ENCODE results near the gene PDCL2. TPM values are rescaled to one million over a fixed set of nuclear protein-coding genes. Genes with fewer than 3 reads are reported as not detected.

PDCL2 gene
- total RNA-seq, 1 donor from 2014 or later: not detected

DNA sequence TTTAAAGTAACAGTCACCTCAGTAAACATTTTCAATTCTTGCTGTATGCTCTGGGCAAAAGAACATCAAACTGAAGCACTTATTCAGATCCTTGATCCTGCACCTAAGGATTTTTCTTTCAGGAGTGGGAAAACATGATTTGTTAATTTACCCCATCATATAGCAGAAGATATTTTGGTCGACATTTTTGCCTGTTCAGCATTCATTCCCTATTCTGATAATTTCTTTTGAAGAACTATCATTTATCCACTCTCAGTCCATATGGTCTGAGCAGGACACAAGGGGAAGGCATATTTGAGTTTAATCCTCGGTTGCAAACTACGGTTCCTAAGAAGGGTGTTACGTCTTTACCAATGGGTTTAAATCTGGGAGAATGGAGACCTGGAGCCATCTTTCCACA, 44.1 kb downstream of the PDCL2 start:
- peak overlapping the region; percentile 90 for H3K4me3 ChIP-seq (ENCODE audit: low read depth, low read length)
- TF ChIP-seq, protein P1, sequence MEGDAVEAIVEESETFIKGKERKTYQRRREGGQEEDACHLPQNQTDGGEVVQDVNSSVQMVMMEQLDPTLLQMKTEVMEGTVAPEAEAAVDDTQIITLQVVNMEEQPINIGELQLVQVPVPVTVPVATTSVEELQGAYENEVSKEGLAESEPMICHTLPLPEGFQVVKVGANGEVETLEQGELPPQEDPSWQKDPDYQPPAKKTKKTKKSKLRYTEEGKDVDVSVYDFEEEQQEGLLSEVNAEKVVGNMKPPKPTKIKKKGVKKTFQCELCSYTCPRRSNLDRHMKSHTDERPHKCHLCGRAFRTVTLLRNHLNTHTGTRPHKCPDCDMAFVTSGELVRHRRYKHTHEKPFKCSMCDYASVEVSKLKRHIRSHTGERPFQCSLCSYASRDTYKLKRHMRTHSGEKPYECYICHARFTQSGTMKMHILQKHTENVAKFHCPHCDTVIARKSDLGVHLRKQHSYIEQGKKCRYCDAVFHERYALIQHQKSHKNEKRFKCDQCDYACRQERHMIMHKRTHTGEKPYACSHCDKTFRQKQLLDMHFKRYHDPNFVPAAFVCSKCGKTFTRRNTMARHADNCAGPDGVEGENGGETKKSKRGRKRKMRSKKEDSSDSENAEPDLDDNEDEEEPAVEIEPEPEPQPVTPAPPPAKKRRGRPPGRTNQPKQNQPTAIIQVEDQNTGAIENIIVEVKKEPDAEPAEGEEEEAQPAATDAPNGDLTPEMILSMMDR (conservative IDR thresholded peaks at IDR 0.05; ENCODE audit: low read depth, low read length): no peak
- no peak for DNase-seq (ENCODE audit: low read depth)

DNA sequence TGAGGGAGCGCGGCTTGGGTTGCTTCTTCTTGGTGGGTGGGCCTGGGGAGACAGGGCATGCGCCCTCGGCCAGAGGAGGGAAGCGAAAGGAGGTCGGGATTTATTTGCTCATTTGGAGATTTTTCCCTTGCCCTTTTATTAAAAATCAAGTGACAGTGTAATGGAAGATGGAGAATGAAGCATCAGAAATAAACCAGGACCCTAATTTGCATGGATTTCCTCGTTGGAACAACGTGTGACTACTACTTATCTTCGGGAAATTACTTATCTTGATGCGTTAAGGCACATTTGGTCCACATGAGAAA, 44.6 kb downstream of the PDCL2 start:
- TF ChIP-seq, protein P1 (conservative IDR thresholded peaks at IDR 0.05; ENCODE audit: low read depth, low read length): no peak
- peak overlapping the region; percentile 90 for H3K4me3 ChIP-seq (ENCODE audit: low read depth, low read length)
- no peak for DNase-seq (ENCODE audit: low read depth)

DNA sequence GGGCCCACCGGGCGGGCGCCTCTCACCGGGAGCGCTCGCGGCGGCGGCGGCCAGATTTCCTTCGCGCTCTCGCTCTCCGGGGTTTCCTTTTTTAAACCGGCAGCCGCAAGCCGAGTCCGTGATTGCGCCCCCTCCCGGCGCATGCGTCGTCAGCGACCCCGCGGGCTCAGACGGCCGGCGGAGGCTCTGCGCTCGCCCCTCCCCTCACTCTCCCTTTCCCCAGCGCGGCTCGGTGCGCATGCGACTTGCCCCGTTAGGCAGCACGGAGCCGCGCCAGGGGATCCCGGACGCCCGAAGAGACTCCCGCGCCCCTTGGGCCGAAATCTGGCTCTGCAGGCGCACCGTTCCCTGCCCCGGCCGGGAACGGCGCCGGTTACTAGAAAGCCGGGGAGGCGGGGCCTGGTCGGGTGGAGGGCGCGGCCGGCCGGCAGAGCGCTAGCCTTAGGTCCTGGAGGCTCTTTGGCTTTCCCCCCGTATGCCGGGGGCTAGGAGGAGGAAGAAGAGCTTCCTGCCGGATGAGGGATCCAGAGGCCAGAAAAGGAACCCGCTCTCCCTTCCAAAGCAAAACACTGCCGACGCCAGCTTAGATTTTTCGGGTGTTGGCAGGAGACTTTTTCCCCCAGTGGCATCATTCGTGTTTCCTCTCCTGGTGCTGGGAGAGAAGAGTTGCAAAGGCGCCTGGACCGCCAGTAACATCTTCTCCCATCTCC, 45.1 kb downstream of the PDCL2 start, which contains the start of gene CLOCK:
Gene CLOCK (minus strand): TSS at position 154 of the 710 bp plus-strand sequence. CDS start 64,124 bp downstream, outside the sequence.
- DNase-seq (ENCODE audit: low read depth): no peak
- peak within 1 kb of the TSS; percentile 90 for H3K4me3 ChIP-seq (ENCODE audit: low read depth, low read length)
- TF ChIP-seq, protein P1 (conservative IDR thresholded peaks at IDR 0.05; ENCODE audit: low read depth, low read length): peak; percentile 46

DNA sequence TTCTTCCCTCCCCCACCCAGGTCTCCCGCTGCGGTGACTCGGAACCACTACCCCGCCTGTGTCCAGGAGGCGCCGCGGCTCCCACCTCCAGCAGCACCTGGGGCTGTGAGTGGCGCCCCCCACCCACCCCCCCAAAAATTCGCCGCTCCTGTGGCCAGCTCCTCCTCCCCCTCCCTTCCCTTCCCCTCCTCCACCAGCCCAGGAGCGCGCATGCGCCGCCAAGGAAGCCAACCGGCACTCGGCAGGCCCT, 45.6 kb downstream of the PDCL2 start:
- H3K4me3 ChIP-seq (ENCODE audit: low read depth, low read length): peak overlapping the region; percentile 90
- TF ChIP-seq, protein P1 (conservative IDR thresholded peaks at IDR 0.05; ENCODE audit: low read depth, low read length): no peak
- DNase-seq (ENCODE audit: low read depth): no peak

DNA sequence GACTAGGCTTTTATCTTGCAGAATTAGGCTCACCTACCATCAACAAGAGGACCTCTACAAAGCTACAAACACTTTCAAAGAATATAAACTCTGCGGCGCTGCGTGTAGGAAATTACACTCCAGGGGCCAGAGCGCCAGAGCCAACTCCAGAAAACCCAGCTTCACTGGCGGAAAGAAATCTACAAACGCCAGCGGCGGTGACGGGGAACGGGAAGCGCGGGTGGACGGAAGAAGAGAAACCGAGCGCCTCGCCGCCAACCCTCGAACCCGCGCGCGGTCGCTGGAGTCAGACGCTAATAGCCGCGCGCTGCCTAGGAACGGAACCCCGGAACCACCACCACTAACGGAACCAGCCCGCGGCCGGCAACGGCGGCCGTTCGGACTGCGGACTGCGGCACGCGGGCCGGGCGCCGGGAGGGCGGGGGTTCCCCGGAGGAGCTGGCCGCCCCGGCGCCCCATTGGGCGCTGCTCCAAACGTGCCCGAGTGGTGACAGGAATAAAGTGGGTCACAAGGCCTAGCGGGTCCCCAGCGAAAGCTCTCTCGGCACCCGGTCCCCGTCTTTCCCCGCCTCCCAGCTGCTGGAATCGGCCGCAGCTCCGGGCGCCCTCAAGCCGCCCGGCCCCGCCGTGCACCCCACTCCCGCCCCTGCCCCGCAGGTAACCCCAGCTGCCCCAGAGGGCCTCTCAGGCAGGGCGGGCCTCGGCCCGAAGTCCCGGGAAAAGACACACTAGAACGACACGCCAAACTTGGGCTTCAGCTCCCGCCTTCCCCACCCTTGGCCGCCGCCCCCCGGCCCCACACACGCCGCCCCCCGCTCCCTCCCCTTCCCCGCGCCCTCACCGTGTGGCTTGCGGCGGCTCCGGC, 46.2 kb downstream of the PDCL2 start:
- peak overlapping the region; percentile 90 for H3K4me3 ChIP-seq (ENCODE audit: low read depth, low read length)
- TF ChIP-seq, protein P1 (conservative IDR thresholded peaks at IDR 0.05; ENCODE audit: low read depth, low read length): no peak
- DNase-seq (ENCODE audit: low read depth): no peak

DNA sequence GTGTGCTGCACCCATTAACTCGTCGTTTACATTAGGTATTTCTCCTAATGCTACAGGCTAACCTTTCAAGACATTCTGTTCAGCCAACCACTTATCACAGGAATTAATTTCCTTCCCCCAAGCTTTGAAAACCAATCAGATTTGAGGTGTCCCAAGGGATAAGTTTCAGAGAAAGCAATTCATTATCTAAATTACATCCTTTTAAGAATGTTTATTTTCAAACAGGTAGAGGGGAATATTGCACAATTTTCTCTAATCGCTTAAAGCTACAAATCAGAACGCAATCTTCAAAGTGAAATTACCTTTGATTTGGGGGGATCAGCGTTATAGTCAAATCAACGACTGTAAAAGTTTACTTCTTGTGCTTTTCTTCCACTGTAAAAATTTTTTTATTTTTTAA, 46.9 kb downstream of the PDCL2 start:
- DNase-seq (ENCODE audit: low read depth): no peak
- peak overlapping the region; percentile 90 for H3K4me3 ChIP-seq (ENCODE audit: low read depth, low read length)
- TF ChIP-seq, protein P1 (conservative IDR thresholded peaks at IDR 0.05; ENCODE audit: low read depth, low read length): no peak
